Lung (tissue), 12 donors: ENCODE results near the gene TAS2R39. TPM values are rescaled to one million over a fixed set of nuclear protein-coding genes. Genes with fewer than 3 reads are reported as not detected.
A peak's percentile ranks its signal among the peaks of the same experiment; 100 is the strongest.
"Not testable (repeated sequence)": the region's sequence is repeated elsewhere in the genome, so short reads cannot be mapped to it uniquely, and the experiment has no call there.

Source experiments
- ATAC-seq: fragments of 200-7000 bp; cut with Tn5 transposase; one replicate; pipeline ENCODE4 v1.9.1; 2020; ENCODE audit warnings: moderate number of reproducible peaks; ENCODE audit not compliant: insufficient read depth, low FRiP score
- DNase-seq, 3 donors: peaks; one replicate each; pipeline ENCODE4 v3.0.0-alpha.2; 2013 to 2017
- H3K27ac ChIP-seq, 2 donors: one replicate each; pipeline ENCODE4 v1.5.1; 2013; ENCODE audit warnings: mild to moderate bottlenecking in 2 of 2, moderate library complexity in 2 of 2, control low read depth in 1 of 2, inconsistent platforms in 1 of 2, low read depth in 1 of 2, low read length in 1 of 2
- H3K27me3 ChIP-seq, 3 donors: one replicate each; pipeline ENCODE4 v1.5.1; 2013; ENCODE audit warnings: low read length in 2 of 3; ENCODE audit not compliant: control insufficient read depth in 3 of 3, insufficient read depth in 3 of 3
- H3K36me3 ChIP-seq, 4 donors: one replicate each; pipeline ENCODE4 v1.5.1; 2013; ENCODE audit warnings: low read length in 4 of 4, mild to moderate bottlenecking in 1 of 4, moderate library complexity in 1 of 4; ENCODE audit not compliant: control insufficient read depth in 4 of 4, insufficient read depth in 4 of 4
- H3K4me1 ChIP-seq, 5 donors: one replicate each; pipeline ENCODE4 v1.5.1; 2013; ENCODE audit warnings: low read length in 5 of 5, mild to moderate bottlenecking in 2 of 5, moderate library complexity in 1 of 5; ENCODE audit not compliant: control insufficient read depth in 5 of 5, insufficient read depth in 5 of 5
- H3K4me3 ChIP-seq: one replicate; pipeline ENCODE4 v1.5.1; 2013; ENCODE audit warnings: mild to moderate bottlenecking, control low read depth, moderate library complexity
- H3K9ac ChIP-seq, 2 donors: one replicate each; pipeline ENCODE4 v1.5.1; 2013; ENCODE audit warnings: low read length in 2 of 2, control low read depth in 1 of 2; ENCODE audit not compliant: insufficient read depth in 1 of 2
- H3K9me3 ChIP-seq, 4 donors: one replicate each; pipeline ENCODE4 v1.5.1; 2013; ENCODE audit warnings: low read length in 3 of 4, mild to moderate bottlenecking in 1 of 4, moderate library complexity in 1 of 4; ENCODE audit not compliant: control insufficient read depth in 4 of 4, insufficient read depth in 3 of 4
- CTCF ChIP-seq: IDR thresholded peaks from 2 replicates; pipeline ENCODE4 v1.5.1; 2012; ENCODE audit warnings: mild to moderate bottlenecking; ENCODE audit errors: control extremely low read depth, extremely low read depth
- WGBS, 2 donors: extraction: QIAGEN DNeasy Blood & Tissue Kit; methylation state at CpG; one replicate each; pipeline ENCODE4 v1.1.7; 2013; 5-methylcytosine and 5-hydroxymethylcytosine counted together
- polyA plus RNA-seq, 2 donors: library from polyadenylated mRNA; stranded (reverse); fragments of 200-250 nt; gene quantifications; one replicate each; pipeline ENCODE4 v1.2.1, GENCODE V29; 2013
- total RNA-seq, 2 donors: library from RNA; depleted of rRNA in 1 of 2; stranded (reverse); fragments of >200 nt in 1 of 2; gene quantifications; one replicate each; pipeline ENCODE4 v1.2.1, GENCODE V29; 2014 to 2021
- donor health status: control.
- donor health status: control.
- donor health status: Bipolar disorder and iron deficiency.
- donor health status: healthy.
- donor health status: DM: yes; HTN: yes; CAD: no.

The TAS2R39 gene
- total and polyA plus RNA-seq, 4 donors = not detected

GRCh38 chr7:143148651-143149050, 34.6 kb upstream of the TAS2R39 start:
- Histone ChIP-seq H3K9me3 (peaks cover 0 to 4% (median under 1%) of the 10 kb centered on the region in 4 donors), H3K9ac (no peak overlapping the region), H3K27me3 (no peaks in the 10 kb centered on the region), H3K4me1 (no peaks in the 10 kb centered on the region), H3K27ac (no peak overlapping the region), H3K36me3 (no peaks in the 10 kb centered on the region), H3K4me3 (no peak overlapping the region)
- DNase-seq = no peak
- no peak for TF ChIP-seq CTCF
- no peak for ATAC-seq

GRCh38 chr7:143150696-143151095, 32.5 kb upstream of the TAS2R39 start:
- not testable (repeated sequence) for H3K27ac ChIP-seq, H3K36me3 ChIP-seq, H3K4me3 ChIP-seq, H3K4me1 ChIP-seq, H3K27me3 ChIP-seq, H3K9ac ChIP-seq, H3K9me3 ChIP-seq, DNase-seq, ATAC-seq
- WGBS, 2 donors = 95 to 98% methylated on average over 6 of the region's 6 CpGs

GRCh38 chr7:143158617-143159016, 24.6 kb upstream of the TAS2R39 start:
- H3K9ac ChIP-seq, ATAC-seq, H3K4me1 ChIP-seq, H3K36me3 ChIP-seq, H3K27me3 ChIP-seq, H3K4me3 ChIP-seq, H3K9me3 ChIP-seq, DNase-seq, H3K27ac ChIP-seq: not testable (repeated sequence)
- 93 to 94% methylated on average over 3 of the region's 3 CpGs for WGBS, 2 donors

- H3K36me3 ChIP-seq = no peaks in the 10 kb centered on the region
- no peak overlapping the region for H3K9ac ChIP-seq
- DNase-seq = peak in 1 of 3 donors; percentile 3
- no peaks in the 10 kb centered on the region for H3K4me1 ChIP-seq
- H3K27me3 ChIP-seq = no peaks in the 10 kb centered on the region
- no peak overlapping the region for H3K4me3 ChIP-seq
- no peaks in the 10 kb centered on the region for H3K9me3 ChIP-seq
- H3K27ac ChIP-seq = no peak overlapping the region
- TF ChIP-seq CTCF = no peak
- ATAC-seq = no peak
These were observed 11.5 kb upstream of the TAS2R39 start for GRCh38 chr7:143171697-143172096.

- ATAC-seq (peak; percentile 53), DNase-seq (peak; percentile 12 to 65 (median 34))
- 44 to 56% methylated on average over 4 of the region's 4 CpGs for WGBS, 2 donors
- no peaks in the 10 kb centered on the region for H3K9me3 ChIP-seq
- TF ChIP-seq CTCF = no peak
- no peak overlapping the region for H3K9ac ChIP-seq
- H3K4me3 ChIP-seq = no peak overlapping the region
- no peaks in the 10 kb centered on the region for H3K36me3 ChIP-seq
- H3K27me3 ChIP-seq = no peaks in the 10 kb centered on the region
- H3K4me1 ChIP-seq = no peaks in the 10 kb centered on the region
- H3K27ac ChIP-seq = no peak overlapping the region
These were observed 10.9 kb upstream of the TAS2R39 start for GRCh38 chr7:143172354-143172753.
